HCT116 (cell line): ENCODE data around the gene PEX10. TPM values are rescaled to one million over a fixed set of nuclear protein-coding genes. Genes with fewer than 3 reads are reported as not detected.

ENCODE experiments used
- ATAC-seq: fragments of 200-7000 bp; cut with Tn5 transposase; 2 replicates; pipeline ENCODE4 v1.9.1; 2020; ENCODE audit warnings: mild to moderate bottlenecking, moderate library complexity
- BruUV-seq: library from RNA; stranded (reverse); fragments of 400-500 nt; replicated peaks from 2 replicates; lab custom pipeline; 2021; lab: Mats Ljungman, UMichigan
- CTCF ChIA-PET: fragments of 300-600 bp; sonication (Branson Sonifier 250); formaldehyde crosslinking; loops from one replicate; lab custom pipeline; 2021; ENCODE audit warnings: antibody characterized with exemption; lab: Charles Lee
- POLR2A ChIA-PET: fragments of 300-600, 350-600 bp; sonication (Branson Sonifier 250); formaldehyde crosslinking; loops from one replicate; lab custom pipeline; 2021; ENCODE audit warnings: antibody characterized with exemption; lab: Charles Lee
- RAD21 ChIA-PET, 2 experiments: fragments of 300-600 bp; sonication (Branson Sonifier 250); formaldehyde crosslinking; loops; one replicate each; lab custom pipeline; 2023; ENCODE audit warnings: low total read pairs in 2 of 2; ENCODE audit not compliant: uncharacterized antibody in 2 of 2, unreplicated experiment in 2 of 2, low non-redundant PET in 1 of 2; lab: Charles Lee
- DNase-seq: peaks from one replicate; pipeline ENCODE4 v3.0.0-alpha.2; 2010; ENCODE audit warnings: low read depth, low spot score
- H2AFZ ChIP-seq: fragments of 200-600 bp; shearing (Covaris generic), sonication (generic); 2 replicates; pipeline ENCODE4 v1.6.1; 2017; ENCODE audit warnings: low read depth, mixed run types, mixed read lengths, antibody characterized with exemption, low read length; ENCODE audit not compliant: poor library complexity, severe bottlenecking
- H3K27ac ChIP-seq: 2 replicates; pipeline ENCODE4 v1.5.1; 2012; ENCODE audit warnings: low read depth, low read length
- H3K27me3 ChIP-seq: fragments of 200-600 bp; sonication (generic); 2 replicates; pipeline ENCODE4 v1.6.1; 2016; ENCODE audit warnings: mixed run types, low read length, mixed read lengths; ENCODE audit not compliant: insufficient read depth
- H3K36me3 ChIP-seq, 2 experiments: fragments of 200-500 bp in 1 of 2; fragments of 200-600 bp in 1 of 2; sonication (Bioruptor generic) in 1 of 2; sonication (generic) in 1 of 2; 2 replicates each; pipeline versions ENCODE4 v1.5.1 to v1.6.1; 2014 to 2016; ENCODE audit warnings: low read length in 2 of 2, inconsistent platforms in 1 of 2, mixed read lengths in 1 of 2, mixed run types in 1 of 2; ENCODE audit not compliant: insufficient read depth in 2 of 2, control insufficient read depth in 1 of 2
- H3K4me1 ChIP-seq, 2 experiments: fragments of 200-600 bp in 1 of 2; sonication (generic) in 1 of 2; 2 replicates each; pipeline versions ENCODE4 v1.5.1 to v1.6.1; 2012 to 2017; ENCODE audit warnings: low read length in 2 of 2, inconsistent platforms in 1 of 2, mild to moderate bottlenecking in 1 of 2, mixed read lengths in 1 of 2, mixed run types in 1 of 2, moderate library complexity in 1 of 2; ENCODE audit not compliant: insufficient read depth in 2 of 2, control insufficient read depth in 1 of 2
- H3K4me2 ChIP-seq: fragments of 200-600 bp; sonication (generic); 2 replicates; pipeline ENCODE4 v1.6.1; 2017; ENCODE audit warnings: mixed run types, low read length, mixed read lengths
- H3K4me3 ChIP-seq, 2 experiments: fragments of 200-600 bp in 1 of 2; sonication (generic) in 1 of 2; replicated peaks in 1 of 2; 2 replicates each; pipeline ENCODE4 v1.5.1; 2011 to 2016; ENCODE audit warnings: low read length in 2 of 2, control low read depth in 1 of 2, low read depth in 1 of 2, mild to moderate bottlenecking in 1 of 2, mixed read lengths in 1 of 2, mixed run types in 1 of 2
- H3K79me2 ChIP-seq: fragments of 200-600 bp; sonication (generic); 2 replicates; pipeline ENCODE4 v1.6.1; 2017; ENCODE audit warnings: mild to moderate bottlenecking, mixed run types, low read length, moderate library complexity, mixed read lengths; ENCODE audit not compliant: insufficient read depth
- H3K9ac ChIP-seq: fragments of 200-600 bp; sonication (generic); 2 replicates; pipeline ENCODE4 v1.6.1; 2016; ENCODE audit warnings: low read length, mixed read lengths
- H3K9me2 ChIP-seq: fragments of 200-600 bp; sonication (generic), shearing (Covaris generic); 2 replicates; pipeline ENCODE4 v1.6.1; 2017; ENCODE audit warnings: mixed run types, mild to moderate bottlenecking, moderate library complexity; ENCODE audit not compliant: insufficient read depth
- H3K9me3 ChIP-seq, 2 experiments: fragments of 200-500 bp in 1 of 2; fragments of 200-600 bp in 1 of 2; sonication (Bioruptor generic) in 1 of 2; sonication (generic) in 1 of 2; 2 replicates each; pipeline ENCODE4 v1.6.1; 2014 to 2017; ENCODE audit warnings: low read length in 2 of 2, mixed read lengths in 2 of 2, inconsistent platforms in 1 of 2, low read depth in 1 of 2, mild to moderate bottlenecking in 1 of 2, mixed run types in 1 of 2, moderate library complexity in 1 of 2; ENCODE audit not compliant: control insufficient read depth in 1 of 2, insufficient read depth in 1 of 2
- H4K20me1 ChIP-seq: fragments of 200-600 bp; sonication (generic), shearing (Covaris generic); 2 replicates; pipeline ENCODE4 v1.6.1; 2017; ENCODE audit warnings: mixed run types, mild to moderate bottlenecking, moderate library complexity; ENCODE audit not compliant: insufficient read depth
- CBX3 ChIP-seq: IDR thresholded peaks from 2 replicates; pipeline ENCODE4 v1.6.1; 2012; ENCODE audit warnings: low read depth
- CEBPB ChIP-seq: IDR thresholded peaks from 2 replicates; pipeline ENCODE4 v1.6.1; 2012; ENCODE audit warnings: low read depth
- ELF1 ChIP-seq: IDR thresholded peaks from 2 replicates; pipeline ENCODE4 v1.6.1; 2012; ENCODE audit warnings: low read depth, borderline replicate concordance
- EZH2phosphoT487 ChIP-seq: fragments of 200-600 bp; IDR thresholded peaks from 2 replicates; pipeline ENCODE4 v1.6.1; 2018; ENCODE audit warnings: antibody characterized with exemption, borderline replicate concordance
- FOSL1 ChIP-seq: IDR thresholded peaks from 2 replicates; pipeline ENCODE4 v1.6.1; 2012; ENCODE audit warnings: low read depth
- JUND ChIP-seq: IDR thresholded peaks from 2 replicates; pipeline ENCODE4 v1.6.1; 2012
- SP1 ChIP-seq: IDR thresholded peaks from 2 replicates; pipeline ENCODE4 v1.6.1; 2012; ENCODE audit warnings: low read depth
- ZFX ChIP-seq: fragments of 450-650 bp; IDR thresholded peaks from 2 replicates; pipeline ENCODE4 v1.6.1; 2017
- intact Hi-C: fragments of 100-400 bp; cut with micrococcal nuclease; formaldehyde crosslinking; loops from 2 replicates; pipeline ENCODE4 v1.10.0; 2022
- total RNA-seq: library from RNA; stranded (reverse); gene quantifications from one replicate; pipeline ENCODE4 v1.2.1, GENCODE V29; 2021; ENCODE audit not compliant: unreplicated experiment
- TF ChIP-seq, protein P1 (sequence below): IDR thresholded peaks from 2 replicates; pipeline ENCODE4 v1.6.1; 2012
- TF ChIP-seq, protein P2 (sequence below), 3 experiments: fragments of 200-600 bp in 1 of 3; sonication (generic) in 1 of 3; IDR thresholded peaks in 2 of 3; conservative IDR thresholded peaks in 1 of 3; 2 replicates each; pipeline ENCODE4 v1.5.1; 2012 to 2017; ENCODE audit warnings: low read depth in 2 of 3, low read length in 2 of 3, antibody characterized with exemption in 1 of 3, borderline replicate concordance in 1 of 3, control low read depth in 1 of 3, mild to moderate bottlenecking in 1 of 3, mixed read lengths in 1 of 3, mixed run types in 1 of 3, moderate library complexity in 1 of 3; ENCODE audit not compliant: insufficient read depth in 1 of 3
- TF ChIP-seq, protein P3 (sequence below): IDR thresholded peaks from 2 replicates; pipeline ENCODE4 v1.6.1; 2012

The PEX10 gene
- total RNA-seq, 1 experiment from 2014 or later: 27.9 TPM

DNA sequence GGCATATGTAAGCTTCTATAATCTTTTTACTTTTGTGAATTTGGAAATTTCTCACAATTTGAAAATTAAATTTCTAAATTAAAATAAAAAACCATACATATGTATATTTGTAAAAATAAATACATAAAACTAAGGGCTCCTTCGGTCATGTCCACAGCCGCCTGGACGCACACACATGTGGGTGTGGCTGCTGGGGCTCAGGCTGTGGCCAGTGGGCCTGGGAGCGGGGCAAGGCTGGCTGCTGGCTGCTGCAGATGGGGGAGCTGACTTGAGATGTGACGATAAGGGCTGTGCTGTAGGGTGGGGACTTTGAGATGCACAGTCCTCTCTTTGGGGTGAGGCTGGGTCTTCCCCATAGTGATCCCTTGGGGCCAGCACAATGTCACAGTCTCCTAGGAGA is 15.9 kb downstream of the PEX10 start (continued):
- TF ChIP-seq, protein P1, sequence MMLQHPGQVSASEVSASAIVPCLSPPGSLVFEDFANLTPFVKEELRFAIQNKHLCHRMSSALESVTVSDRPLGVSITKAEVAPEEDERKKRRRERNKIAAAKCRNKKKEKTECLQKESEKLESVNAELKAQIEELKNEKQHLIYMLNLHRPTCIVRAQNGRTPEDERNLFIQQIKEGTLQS: no peak

DNA sequence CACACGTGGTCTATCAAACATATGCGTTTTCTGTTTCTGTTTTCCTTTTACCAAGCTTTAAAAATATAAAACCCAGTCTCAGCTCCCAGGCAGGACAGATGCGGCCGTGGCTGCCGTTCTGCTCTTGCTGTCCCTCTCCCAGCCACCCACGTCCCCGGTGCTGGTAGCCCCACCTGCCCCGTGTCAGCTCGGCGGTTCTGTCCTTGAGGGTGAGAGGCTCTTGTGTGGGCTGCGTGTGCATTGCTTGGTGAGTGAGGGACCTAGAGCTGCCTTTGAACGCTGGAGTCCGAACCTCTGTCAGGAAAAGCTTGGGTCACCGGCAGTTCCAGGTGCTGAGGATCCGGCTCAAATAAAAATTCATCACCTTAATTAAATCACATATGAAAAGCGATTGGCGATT is 16.3 kb downstream of the PEX10 start:
- H4K20me1 ChIP-seq: 0 out of 2 replicates have a peak, but pooled peaks cover 7% of the 10 kb centered on the region
- peaks cover 79% of the 10 kb centered on the region for H3K79me2 ChIP-seq
- H3K9me3 ChIP-seq: no peaks in the 10 kb centered on the region
- no TSS peak for BruUV-seq
- H2AFZ ChIP-seq: no peak overlapping the region
- no peak for ATAC-seq
- no peak overlapping the region for H3K4me3 ChIP-seq
- H3K27me3 ChIP-seq: no peaks in the 10 kb centered on the region
- TF ChIP-seq, protein P2, sequence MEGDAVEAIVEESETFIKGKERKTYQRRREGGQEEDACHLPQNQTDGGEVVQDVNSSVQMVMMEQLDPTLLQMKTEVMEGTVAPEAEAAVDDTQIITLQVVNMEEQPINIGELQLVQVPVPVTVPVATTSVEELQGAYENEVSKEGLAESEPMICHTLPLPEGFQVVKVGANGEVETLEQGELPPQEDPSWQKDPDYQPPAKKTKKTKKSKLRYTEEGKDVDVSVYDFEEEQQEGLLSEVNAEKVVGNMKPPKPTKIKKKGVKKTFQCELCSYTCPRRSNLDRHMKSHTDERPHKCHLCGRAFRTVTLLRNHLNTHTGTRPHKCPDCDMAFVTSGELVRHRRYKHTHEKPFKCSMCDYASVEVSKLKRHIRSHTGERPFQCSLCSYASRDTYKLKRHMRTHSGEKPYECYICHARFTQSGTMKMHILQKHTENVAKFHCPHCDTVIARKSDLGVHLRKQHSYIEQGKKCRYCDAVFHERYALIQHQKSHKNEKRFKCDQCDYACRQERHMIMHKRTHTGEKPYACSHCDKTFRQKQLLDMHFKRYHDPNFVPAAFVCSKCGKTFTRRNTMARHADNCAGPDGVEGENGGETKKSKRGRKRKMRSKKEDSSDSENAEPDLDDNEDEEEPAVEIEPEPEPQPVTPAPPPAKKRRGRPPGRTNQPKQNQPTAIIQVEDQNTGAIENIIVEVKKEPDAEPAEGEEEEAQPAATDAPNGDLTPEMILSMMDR (IDR thresholded peaks at IDR 0.05 in 2 of 3, conservative IDR thresholded peaks at IDR 0.05 in 1 of 3; ENCODE audit: borderline replicate concordance in 1 of 3, insufficient read depth in 1 of 3, low read depth in 2 of 3, low read length in 2 of 3): no peak
- TF ChIP-seq CBX3: no peak
- TF ChIP-seq EZH2phosphoT487: no peak
- CTCF ChIA-PET: no interaction called here
- no peak overlapping the region for H3K9ac ChIP-seq
- H3K36me3 ChIP-seq: peaks cover 36 to 54% of the 10 kb centered on the region in 2 experiments
- H3K9me2 ChIP-seq: no peaks in the 10 kb centered on the region
- no peak for DNase-seq
- intact Hi-C loops: no loop called here
- H3K4me2 ChIP-seq: no peak overlapping the region
- H3K4me1 ChIP-seq: peaks cover 8 to 15% of the 10 kb centered on the region in 2 experiments; a peak in 3 of 4 replicates
- POLR2A ChIA-PET: no interaction called here
- no peak overlapping the region for H3K27ac ChIP-seq
- RAD21 ChIA-PET: no interaction called here

DNA sequence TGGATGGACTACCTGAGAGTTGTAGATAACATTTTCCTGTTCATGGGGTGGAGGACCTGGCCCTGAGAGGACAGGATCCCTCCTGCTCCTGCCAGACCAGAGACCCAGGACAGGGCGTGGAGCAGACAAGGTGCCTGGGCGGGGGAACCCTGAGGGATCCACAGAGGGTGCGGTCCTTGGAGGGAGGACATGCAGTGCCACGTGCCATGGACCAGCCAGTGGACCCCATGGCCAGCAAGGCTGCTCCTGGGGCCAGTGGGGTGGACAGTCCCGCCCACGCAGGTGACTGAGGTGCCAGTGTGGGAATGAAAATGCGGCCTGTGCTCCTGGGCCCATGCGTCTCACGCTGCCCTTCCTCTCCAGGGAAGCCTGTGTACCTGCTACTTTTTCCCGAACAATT is 17.1 kb downstream of the PEX10 start:
- Histone ChIP-seq H4K20me1 (0 out of 2 replicates have a peak, but pooled peaks cover 7% of the 10 kb centered on the region), H3K4me3 (no peak overlapping the region), H3K4me1 (peaks cover 9 to 18% of the 10 kb centered on the region in 2 experiments; a peak in 3 of 4 replicates), H3K79me2 (peaks cover 79% of the 10 kb centered on the region), H3K9me2 (no peaks in the 10 kb centered on the region), H3K36me3 (peaks cover 31 to 48% of the 10 kb centered on the region in 2 experiments), H3K27me3 (no peaks in the 10 kb centered on the region), H2AFZ (no peak overlapping the region), H3K27ac (no peak overlapping the region), H3K4me2 (no peak overlapping the region), H3K9ac (no peak overlapping the region), H3K9me3 (no peaks in the 10 kb centered on the region)
- DNase-seq (no peak), ATAC-seq (no peak)
- CTCF ChIA-PET: no interaction called here
- BruUV-seq: no TSS peak
- RAD21 ChIA-PET: no interaction called here
- intact Hi-C loops: no loop called here
- POLR2A ChIA-PET: no interaction called here
- TF ChIP-seq, protein P3, sequence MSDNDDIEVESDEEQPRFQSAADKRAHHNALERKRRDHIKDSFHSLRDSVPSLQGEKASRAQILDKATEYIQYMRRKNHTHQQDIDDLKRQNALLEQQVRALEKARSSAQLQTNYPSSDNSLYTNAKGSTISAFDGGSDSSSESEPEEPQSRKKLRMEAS: no peak
- no peak for TF ChIP-seq JUND
- TF ChIP-seq SP1: no peak
- TF ChIP-seq FOSL1: no peak
- TF ChIP-seq EZH2phosphoT487: no peak
- TF ChIP-seq ZFX: no peak
- no peak for TF ChIP-seq CEBPB
- TF ChIP-seq, protein P2 (IDR thresholded peaks at IDR 0.05 in 2 of 3, conservative IDR thresholded peaks at IDR 0.05 in 1 of 3; ENCODE audit: borderline replicate concordance in 1 of 3, insufficient read depth in 1 of 3, low read depth in 2 of 3, low read length in 2 of 3): no peak
- TF ChIP-seq ELF1: no peak
